Stimulated activated CD8-positive, alpha-beta memory T cell treated with anti-CD3 and anti-CD28 coated beads, Interleukin-15, amount 100 ng/mL, for 4 hours (primary cell): ENCODE results near the gene SEMA6A.

Experiments
- DNase-seq, 2 donors: peaks; one replicate each; pipeline ENCODE4 v3.0.0-alpha.2; 2020; ENCODE audit warnings: low read depth in 2 of 2

SEMA6A gene

GRCh38 chr5:116440457-116441001 is 134.1 kb downstream of the SEMA6A start:
- no peak for DNase-seq

- DNase-seq: no peak
Observed at GRCh38 chr5:116439905-116440304, 134.7 kb downstream of the SEMA6A start.

GRCh38 chr5:116438979-116439554 is 135.6 kb downstream of the SEMA6A start:
- DNase-seq: no peak

DNA sequence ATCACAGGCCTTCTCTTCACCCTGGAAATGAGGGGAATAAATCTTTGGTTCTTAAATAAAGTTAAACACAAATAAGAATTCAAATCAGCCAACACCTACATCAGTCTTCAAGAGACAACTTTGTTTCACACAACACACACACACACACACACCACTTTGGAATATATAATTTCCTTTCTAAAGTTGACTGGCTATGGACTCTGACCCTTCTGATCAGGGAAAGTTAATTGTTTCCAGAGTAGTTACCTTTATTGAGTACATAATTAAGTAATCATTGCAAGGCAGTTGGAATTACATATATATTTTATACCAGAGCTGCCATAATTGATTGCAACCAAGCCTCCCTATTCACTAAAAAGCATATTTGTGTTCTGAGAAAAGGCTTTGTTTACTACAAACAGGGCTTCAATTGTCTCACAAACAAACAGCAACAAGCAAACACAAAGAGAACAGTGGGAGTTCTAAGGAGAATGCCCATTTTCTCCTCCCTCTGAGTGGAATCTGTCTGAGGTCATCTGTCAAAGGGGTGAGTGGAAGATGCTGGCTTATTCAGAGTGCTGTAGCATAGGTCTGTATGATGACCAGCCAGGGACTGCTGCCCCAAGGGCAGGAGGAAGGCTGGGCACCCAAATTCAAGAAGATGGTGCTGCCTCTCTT is 136.6 kb downstream of the SEMA6A start:
- no peak for DNase-seq

GRCh38 chr5:116437351-116437705 is 137.3 kb downstream of the SEMA6A start:
- DNase-seq: no peak

DNA sequence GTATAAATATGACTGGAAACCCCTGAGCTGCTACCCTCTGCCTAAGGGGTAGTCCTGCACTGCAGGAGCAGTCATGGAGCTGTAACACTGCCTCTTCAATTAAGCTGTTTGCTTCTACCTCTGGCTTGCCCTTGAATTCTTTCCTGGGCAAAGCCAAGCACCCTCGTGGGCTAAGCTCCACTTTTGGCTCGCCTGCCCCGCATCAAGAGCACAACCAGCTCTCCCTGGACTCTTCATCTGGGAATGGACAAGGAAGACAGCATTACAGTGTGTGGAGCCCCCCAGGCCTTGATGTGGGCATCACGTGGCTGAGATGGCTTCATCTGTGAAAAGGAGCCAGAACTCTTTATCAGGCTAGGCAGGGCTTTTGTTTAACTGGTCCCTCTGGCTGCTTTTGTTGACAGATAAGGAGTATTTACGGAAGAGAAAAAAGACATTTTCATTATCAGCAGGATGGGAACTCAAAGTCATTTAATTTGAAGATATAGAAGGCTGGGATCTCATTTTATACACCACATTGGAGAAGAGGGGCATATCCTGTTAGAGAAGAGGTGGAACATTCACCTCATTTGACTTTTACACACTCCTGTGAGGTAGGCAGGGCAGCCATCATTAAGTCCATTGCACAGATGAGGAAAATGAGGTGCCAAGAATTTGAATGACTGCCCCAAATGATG is 137.8 kb downstream of the SEMA6A start:
- no peak for DNase-seq

DNA sequence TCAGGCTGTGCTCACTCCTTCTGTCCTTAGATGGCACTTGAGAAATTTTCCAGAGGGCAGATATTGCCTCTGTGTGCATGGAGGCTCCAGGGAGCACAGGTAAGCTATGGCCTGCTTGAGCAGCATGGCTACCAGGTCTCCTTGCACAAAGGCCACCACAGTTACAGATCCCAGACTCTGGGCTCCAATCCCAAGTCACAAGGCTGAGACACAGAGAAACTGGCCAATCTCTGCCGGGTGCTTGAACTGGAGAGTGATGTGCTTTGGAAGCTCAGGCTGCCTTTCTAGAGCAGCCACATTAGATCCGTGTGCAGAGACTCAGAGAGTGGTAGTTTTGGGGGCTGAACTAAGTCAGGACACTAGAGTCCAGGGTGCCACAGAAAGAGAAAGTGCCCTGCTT is 145.7 kb downstream of the SEMA6A start:
- DNase-seq: no peak

DNA sequence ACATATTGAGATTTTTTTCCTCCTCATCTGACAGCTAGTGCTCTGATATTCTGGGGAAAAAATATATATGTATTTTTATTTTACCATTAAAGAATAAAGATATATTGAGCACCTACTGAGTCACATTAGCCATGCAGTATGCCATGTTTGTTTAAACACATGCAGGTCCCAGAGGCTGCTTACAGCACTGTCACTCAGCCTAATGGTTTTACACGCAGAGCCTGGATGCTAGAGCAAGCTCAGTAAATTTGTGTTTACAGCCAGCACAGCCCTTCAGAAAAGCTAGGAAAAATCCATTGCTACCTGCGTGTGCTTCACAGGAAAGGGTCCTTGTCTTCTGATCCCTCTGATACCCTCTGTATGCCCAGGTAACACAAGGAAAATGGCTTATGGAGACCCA is 146.2 kb downstream of the SEMA6A start:
- no peak for DNase-seq

DNA sequence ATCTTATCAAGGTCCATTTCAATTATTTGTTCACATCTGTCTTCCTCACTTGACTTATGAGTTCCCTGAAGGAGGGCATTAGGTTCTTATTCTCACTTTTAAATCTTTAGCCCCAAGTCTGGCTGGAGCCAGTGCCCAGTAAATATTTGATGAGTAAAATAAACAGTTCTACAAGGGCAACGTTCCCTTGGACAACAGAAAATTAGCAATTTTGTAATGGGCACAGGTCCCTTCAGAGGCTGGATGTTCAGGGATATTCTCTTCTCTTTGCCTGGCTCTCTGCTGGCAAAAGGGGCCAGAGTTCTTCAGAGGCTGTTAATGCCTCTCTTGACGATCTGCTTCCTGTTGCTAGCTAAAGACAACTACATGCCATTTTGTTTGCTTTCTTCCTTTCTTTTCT is 149.7 kb downstream of the SEMA6A start:
- no peak for DNase-seq

DNA sequence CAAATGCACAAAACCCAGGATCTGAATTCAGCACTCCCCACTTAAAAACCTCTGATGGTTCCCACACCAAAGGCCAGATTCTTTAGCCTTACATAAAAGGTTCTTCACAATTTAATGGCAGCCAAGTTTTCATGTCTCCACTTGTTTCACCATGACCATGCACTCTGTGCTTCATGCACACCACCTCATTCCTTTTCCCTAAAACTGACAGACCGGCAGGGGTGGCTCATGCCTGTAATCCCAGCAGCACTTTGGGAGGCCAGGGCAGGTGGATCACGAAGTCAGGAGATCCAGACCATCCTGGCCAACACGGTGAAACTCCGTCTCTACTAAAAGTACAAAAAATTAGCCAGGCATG is 150.4 kb downstream of the SEMA6A start:
- DNase-seq: no peak

DNA sequence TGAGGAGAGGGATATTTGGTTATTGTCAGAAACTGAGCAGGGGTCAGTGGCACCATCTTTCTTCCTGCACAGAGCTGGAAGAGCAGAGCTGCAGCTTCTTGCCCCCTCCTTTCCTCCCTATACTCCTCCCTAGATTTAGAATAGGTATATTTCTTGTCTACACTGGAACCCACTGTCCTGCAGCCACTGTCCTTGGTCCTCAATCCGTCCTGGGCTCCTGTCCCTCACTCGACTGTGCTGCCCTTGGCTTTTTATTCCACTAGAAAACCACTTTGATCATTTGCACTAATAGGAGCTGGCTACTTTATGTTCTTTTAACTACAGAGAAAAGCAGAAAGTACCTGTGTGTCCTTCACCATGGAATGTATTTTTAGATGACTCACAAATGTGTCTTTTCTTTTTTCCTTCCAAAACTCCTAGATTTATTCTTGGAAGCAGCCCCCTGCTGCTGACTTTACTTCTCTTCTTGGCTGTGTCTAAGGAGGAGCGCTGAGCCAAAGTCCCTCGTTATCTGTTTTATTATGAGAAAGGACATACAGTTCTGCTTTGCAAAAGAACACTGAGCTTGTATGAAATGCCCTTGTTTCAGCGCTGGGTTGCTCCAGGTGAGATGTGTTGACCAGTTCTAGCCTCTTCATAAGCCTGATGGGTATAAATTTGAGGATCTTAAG is 150.9 kb downstream of the SEMA6A start:
- DNase-seq: no peak

DNA sequence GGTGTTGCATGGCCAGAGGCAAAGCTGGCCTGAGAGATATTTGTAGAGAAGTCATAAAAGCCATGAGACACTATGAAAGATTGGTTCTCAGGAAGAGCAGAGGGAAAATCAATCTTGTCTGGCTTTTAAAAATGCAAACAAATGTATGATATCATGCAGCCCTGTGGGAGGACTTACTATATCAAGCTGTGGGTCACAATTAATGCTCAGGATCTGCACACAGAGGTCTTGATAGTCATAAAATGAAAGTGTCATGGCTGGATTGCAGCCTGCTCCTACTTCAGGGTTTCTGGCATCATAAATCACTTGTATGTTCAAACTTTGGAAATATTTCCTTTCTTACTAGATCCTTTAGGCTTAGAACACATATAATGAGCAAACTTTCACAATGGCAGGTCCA is 151.5 kb downstream of the SEMA6A start:
- no peak for DNase-seq

- no peak for DNase-seq
Observed at GRCh38 chr5:116421080-116421629, 153.5 kb downstream of the SEMA6A start.

DNA sequence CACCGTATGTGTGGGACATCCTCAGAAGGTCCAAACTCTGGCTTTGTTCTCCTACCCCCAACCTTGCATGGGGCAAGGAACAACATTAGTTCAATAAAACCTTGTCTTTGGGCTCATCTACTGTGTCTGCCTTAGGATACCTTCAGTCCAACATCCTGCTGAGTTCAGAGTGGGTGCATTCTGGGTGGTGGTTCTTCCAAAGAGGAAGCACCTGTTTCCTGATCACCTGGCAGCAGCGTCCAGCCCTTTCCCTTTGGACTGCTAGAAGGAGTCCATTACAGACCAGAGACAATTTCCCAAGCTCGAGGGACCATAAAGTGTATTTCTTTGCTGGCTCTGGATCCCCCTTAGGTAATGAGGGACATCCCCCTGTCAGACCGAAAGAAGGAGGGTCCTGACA is 154.1 kb downstream of the SEMA6A start:
- no peak for DNase-seq

GRCh38 chr5:116419258-116419657 is 155.4 kb downstream of the SEMA6A start:
- DNase-seq: no peak

- no peak for DNase-seq
Observed at GRCh38 chr5:116418774-116419173, 155.8 kb downstream of the SEMA6A start.

DNA sequence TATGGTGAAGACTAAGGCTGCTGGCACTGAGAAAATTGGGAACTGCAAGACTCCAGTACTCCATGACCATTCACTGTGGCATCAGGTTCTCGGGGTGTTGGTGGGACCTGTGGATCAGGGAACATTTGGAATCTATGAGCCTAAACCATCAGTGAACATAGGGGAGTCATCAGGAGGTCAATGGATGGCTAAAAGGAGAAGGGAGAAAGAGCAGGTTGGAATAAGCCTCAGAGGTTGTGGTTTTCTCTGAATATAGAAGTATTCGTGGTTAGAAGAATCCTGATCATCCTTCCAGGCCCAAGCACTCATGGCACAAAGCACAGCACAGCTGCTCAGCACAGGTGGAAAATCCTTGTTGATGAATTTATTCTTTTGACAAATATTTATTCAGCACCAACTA is 156.6 kb downstream of the SEMA6A start:
- no peak for DNase-seq

DNA sequence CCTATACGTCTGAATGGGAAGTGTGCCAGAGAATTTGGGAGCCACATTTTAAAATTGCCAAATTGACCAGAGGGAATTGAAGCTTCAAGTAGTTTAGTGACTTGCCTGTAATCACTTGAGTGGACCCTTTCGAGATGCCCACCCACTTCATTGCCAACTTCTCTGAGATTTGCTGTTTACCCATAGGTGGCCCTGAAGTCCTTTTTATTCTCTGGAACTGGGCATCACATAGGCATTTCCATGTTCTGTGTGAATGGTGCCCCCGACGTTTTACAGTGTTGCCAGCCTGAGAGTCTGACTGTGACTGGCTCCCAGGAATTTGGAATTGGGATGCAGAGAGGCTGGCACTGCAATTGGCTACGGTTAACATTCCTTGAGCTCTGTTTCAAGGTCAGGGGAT is 158.6 kb downstream of the SEMA6A start:
- no peak for DNase-seq

DNA sequence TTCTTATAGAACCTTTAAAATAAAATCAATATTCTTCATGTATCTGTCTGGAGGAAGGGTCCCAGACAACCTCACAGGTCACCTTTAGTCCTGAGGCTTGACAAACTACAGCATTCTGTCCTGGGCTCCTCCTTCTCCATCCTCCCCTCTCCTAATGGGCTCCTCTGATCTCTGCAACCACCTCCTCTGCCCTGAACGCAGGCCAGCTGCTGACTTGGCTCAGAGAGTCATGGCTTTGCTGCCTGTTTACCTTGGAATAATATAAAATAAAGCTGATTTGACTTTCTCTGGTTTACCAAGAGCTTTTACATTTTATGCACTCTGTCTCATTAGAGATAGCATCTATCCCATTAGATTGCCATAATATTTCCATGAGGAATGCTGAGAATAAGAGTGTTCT is 159.4 kb downstream of the SEMA6A start:
- DNase-seq: no peak

GRCh38 chr5:116411101-116411571 is 163.5 kb downstream of the SEMA6A start:
- no peak for DNase-seq

- DNase-seq: no peak
Observed at GRCh38 chr5:116410336-116410890, 164.2 kb downstream of the SEMA6A start.
